Activated CD4-positive, alpha-beta T cell treated with anti-CD3 and anti-CD28 coated beads for 48 hours (primary cell): Measurements from ENCODE around the gene PLA2G4E.

Source experiments
- DNase-seq: peaks from one replicate; pipeline ENCODE4 v3.0.0-alpha.2; 2020

PLA2G4E gene

GRCh38 chr15:41972253-41973242, 48.3 kb downstream of the PLA2G4E start, which contains the start of gene EHD4:
Gene EHD4 (minus strand): TSS chr15:41972557. CDS start chr15:41972494, 63 bp downstream.
- DNase-seq, result peak; percentile 97

DNA sequence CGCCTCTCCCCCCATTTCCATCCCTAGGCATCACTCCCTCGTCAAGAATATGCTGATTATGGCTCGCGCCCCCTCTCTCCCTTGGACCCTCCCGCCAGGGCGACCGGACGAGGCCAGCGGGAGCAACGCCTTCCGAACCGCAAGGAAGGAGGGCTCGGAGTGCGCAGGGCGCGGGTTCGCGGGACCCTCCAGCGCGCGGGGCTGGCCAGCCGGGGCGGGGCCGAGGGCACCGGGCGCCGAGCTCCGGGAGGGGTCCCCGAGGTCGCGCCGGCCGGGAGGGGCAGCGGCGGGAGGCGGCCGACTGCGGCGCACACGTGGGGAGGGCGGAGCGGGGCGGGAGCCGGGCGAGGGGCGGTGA, 49.0 kb downstream of the PLA2G4E start:
- DNase-seq, result no peak

GRCh38 chr15:41971089-41971894, 49.5 kb downstream of the PLA2G4E start:
- DNase-seq, result peak; percentile 85

DNA sequence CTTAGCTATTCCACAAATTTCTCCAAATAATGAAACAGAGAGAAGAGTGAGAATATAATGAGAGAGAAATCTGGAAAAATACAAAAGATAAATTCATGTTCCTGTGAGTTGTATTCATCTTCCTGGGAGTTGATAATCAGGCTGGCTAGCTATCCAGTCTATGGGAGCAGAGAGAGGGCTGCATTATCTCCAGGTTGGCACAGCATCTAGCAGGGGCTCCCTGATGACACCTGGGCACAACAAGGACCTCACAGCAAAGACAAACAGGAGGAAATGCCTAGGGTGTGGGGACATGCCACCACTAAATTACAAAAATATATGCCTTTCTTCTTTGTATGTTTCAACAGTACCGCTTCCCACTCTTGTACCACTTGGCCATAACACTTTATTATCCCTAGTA, 50.4 kb downstream of the PLA2G4E start:
- DNase-seq, result no peak

DNA sequence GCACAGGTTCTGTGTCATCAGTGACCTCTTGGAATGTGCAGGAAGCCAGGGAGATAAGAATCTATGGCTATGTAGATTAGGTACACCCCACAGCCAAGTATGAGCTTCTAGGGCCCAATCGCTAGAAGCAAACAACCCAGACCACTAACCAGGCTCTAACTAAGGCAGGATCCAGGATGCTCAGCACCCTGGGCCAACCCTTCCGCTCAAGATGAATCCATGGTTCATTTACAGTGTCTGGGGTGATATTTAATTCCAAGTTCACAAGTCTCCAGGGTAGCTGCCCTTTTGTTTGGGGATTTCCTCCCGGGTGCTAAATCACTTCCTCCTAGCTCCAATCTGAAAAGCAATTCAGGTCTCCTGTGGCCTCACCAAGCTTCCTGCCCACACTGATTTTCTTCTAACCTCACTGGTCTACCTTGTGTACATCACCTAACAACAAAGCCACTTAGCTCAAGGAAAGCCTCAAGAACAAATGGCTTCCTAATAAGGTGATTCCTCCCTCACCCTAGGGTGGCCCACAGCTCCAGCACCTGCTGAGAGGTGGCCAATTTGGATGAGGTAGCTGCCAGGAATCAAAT, 50.9 kb downstream of the PLA2G4E start:
- peak; percentile 27 for DNase-seq

GRCh38 chr15:41968701-41969100, 52.1 kb downstream of the PLA2G4E start:
- no peak for DNase-seq

GRCh38 chr15:41967506-41968206, 53.2 kb downstream of the PLA2G4E start:
- DNase-seq, result no peak

DNA sequence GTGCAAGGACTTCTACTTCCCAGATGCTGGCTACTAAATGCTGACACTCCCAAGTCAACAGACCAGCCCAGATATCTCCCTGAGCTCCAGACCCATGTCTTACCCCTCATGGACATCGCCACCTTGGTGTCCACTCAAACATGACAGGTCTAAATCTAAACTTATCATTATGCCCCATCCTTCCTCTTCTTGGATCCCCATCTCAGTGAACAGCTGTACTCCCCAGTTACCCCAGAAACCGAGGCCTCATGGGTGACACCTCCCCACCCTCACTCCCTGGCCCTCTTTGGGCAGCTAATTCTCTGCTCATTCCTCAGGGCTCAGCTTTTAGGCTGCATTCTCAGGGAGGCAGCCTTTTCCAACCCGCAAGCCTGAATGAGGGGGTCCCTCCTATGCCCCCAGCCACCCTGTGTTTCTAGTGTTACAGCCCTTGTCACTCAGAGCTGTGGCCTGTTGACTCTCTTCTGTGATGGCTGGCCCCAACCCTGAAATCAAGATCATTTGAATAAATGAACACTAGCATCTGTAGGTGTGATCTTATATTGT, 53.8 kb downstream of the PLA2G4E start:
- DNase-seq, result no peak

DNA sequence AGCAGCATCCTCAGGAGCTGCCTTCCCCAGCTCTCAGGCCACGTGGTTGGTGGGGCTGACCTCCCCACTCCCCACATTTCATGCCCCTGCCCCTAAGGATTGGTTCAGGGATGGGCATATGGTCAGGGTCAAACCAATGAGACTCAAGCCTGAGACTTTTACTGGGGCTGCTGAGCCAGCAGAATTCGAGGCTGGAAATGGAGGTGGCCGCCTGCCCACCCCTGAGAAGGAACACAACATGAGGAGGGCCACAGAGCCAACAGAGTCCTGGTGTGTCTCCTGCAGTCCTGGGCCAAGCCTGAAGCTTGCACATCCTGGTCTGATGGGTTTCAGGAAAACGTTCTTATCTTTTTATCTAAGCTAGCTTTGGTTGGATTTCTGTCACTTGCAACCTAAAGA, 54.4 kb downstream of the PLA2G4E start:
- no peak for DNase-seq

- DNase-seq, result no peak
Observed at GRCh38 chr15:41965441-41966413, 55.1 kb downstream of the PLA2G4E start.

DNA sequence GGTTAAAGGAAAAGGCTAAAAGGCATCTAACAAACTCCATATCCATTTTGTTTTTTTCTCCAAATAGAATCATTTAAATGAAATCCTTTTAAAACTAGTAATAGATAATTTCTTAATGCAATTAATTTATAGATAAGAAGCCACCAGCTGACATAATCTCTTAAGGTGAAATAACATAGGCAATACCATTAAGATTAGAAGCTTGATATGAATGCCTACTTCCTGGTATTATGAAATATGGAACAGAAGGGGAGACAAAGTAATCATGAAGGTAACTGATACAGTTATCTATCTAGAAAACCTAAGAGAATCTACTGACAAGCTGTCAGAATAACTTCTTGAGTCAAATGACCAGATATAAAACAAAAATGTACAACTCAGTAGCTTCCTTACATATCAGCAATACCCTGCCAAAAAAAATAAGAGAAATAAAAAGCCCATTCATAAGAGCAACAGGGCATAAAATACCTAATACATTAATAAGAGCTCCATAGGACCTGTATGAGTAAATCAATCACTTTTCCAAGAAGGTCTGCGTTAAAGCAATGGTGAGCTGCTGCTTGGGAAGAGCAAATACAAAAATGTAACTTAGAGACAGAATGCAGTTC, 59.1 kb downstream of the PLA2G4E start:
- no peak for DNase-seq

GRCh38 chr15:41961001-41961518, 59.8 kb downstream of the PLA2G4E start:
- no peak for DNase-seq

GRCh38 chr15:41958002-41958420, 62.8 kb downstream of the PLA2G4E start:
- DNase-seq, result no peak

DNA sequence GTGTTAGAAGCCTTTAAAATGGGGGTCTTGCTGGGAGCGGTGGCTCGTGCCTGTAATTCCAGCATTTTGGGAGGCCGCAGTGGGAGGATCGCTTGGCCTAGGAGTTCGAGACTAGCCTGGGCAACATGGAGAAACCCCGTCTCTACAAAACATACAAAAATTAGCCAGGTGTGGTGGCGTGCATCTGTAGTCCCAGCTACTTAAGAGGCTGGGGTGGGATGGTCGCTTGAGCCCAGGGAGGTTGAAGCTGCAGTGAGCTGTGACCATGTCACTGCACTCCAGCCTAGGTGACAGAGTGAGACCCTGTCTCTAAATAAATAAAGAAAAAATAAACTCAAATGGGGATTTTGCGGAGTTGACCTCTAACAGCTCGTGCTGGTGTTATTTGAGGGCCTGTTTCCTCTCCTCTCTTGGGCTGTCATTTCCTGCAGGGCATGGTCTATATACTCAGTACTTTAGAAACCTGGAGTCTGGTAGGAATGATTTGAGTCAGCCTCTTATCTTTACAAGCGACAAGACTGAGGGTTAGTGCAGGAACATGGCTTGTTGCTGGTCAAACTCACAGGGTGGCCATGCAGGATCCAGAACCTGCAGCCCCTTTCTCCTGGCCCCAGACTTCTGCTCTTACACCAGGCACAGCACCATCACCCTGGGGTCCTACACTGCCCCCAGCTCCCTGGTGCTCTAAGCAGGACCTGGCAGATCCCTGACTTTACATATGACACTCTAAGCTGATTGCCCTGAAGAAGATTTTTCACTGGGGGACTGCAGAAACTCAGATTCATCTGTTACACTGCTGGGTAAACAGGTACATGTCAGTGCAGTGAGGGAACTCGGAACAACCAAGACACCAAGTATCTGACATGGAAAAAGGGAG, 63.6 kb downstream of the PLA2G4E start:
- DNase-seq, result no peak

GRCh38 chr15:41955807-41956525, 64.9 kb downstream of the PLA2G4E start:
- DNase-seq, result no peak

- DNase-seq, result no peak
Observed at GRCh38 chr15:41955100-41955499, 65.7 kb downstream of the PLA2G4E start.

GRCh38 chr15:41954036-41954435, 66.8 kb downstream of the PLA2G4E start:
- no peak for DNase-seq

GRCh38 chr15:41952013-41952563, 68.8 kb downstream of the PLA2G4E start:
- no peak for DNase-seq
